GM23338 (cell line): ENCODE data around the gene ERP44. TPM values are rescaled to one million over a fixed set of nuclear protein-coding genes. Genes with fewer than 3 reads are reported as not detected.

Experiments
- ATAC-seq: fragments of 200-7000 bp; cut with Tn5 transposase; 3 replicates; pipeline ENCODE4 v1.9.1; 2020
- DNase-seq: peaks from one replicate; pipeline ENCODE4 v3.0.0-alpha.2; 2015; ENCODE audit warnings: low spot score
- H2AFZ ChIP-seq: fragments of 200-600 bp; sonication (generic); 2 replicates; pipeline ENCODE4 v1.8.0; 2016; ENCODE audit warnings: antibody characterized with exemption, mild to moderate bottlenecking, moderate library complexity
- H3F3A ChIP-seq: fragments of 200-600 bp; sonication (generic); replicated peaks from 2 replicates; pipeline ENCODE4 v1.8.0; 2017; ENCODE audit warnings: antibody characterized with exemption, mixed run types, low read depth
- H3K27ac ChIP-seq: fragments of 200-600 bp; sonication (generic); 2 replicates; pipeline ENCODE4 v1.6.1; 2016; ENCODE audit warnings: low read depth
- H3K27me3 ChIP-seq: fragments of 200-600 bp; sonication (generic); 2 replicates; pipeline ENCODE4 v1.8.0; 2016; ENCODE audit warnings: mild to moderate bottlenecking, mixed run types, moderate library complexity; ENCODE audit not compliant: insufficient read depth
- H3K36me3 ChIP-seq: fragments of 200-600 bp; sonication (generic); 2 replicates; pipeline ENCODE4 v1.8.0; 2016; ENCODE audit warnings: mild to moderate bottlenecking; ENCODE audit not compliant: insufficient read depth
- H3K4me1 ChIP-seq: fragments of 200-600 bp; sonication (generic); 2 replicates; pipeline ENCODE4 v1.8.0; 2016; ENCODE audit warnings: mild to moderate bottlenecking, moderate library complexity; ENCODE audit not compliant: insufficient read depth
- H3K4me2 ChIP-seq: fragments of 200-600 bp; sonication (generic); 2 replicates; pipeline ENCODE4 v1.7.1; 2017; ENCODE audit warnings: mixed run types
- H3K4me3 ChIP-seq: fragments of 200-600 bp; sonication (generic); 2 replicates; pipeline ENCODE4 v1.6.1; 2016; ENCODE audit warnings: mixed run types
- H3K79me2 ChIP-seq: fragments of 200-600 bp; sonication (generic); replicated peaks from 2 replicates; pipeline ENCODE4 v1.8.0; 2017; ENCODE audit warnings: mild to moderate bottlenecking; ENCODE audit not compliant: insufficient read depth
- H3K9me2 ChIP-seq: fragments of 200-600 bp; sonication (generic); 2 replicates; pipeline ENCODE4 v1.8.0; 2017; ENCODE audit not compliant: insufficient read depth
- H4K20me1 ChIP-seq: fragments of 200-600 bp; sonication (generic); replicated peaks from 2 replicates; pipeline ENCODE4 v1.8.0; 2017; ENCODE audit warnings: mild to moderate bottlenecking; ENCODE audit not compliant: insufficient read depth
- H3K27ac Mint-ChIP-seq: 2 replicates; pipeline ENCODE4 v1.8.0; 2020; ENCODE audit warnings: inconsistent platforms, mild to moderate bottlenecking, moderate library complexity, mixed read lengths
- H3K27me3 Mint-ChIP-seq: 3 replicates; pipeline ENCODE4 v1.8.0; 2022; ENCODE audit warnings: low read depth, mild to moderate bottlenecking, moderate library complexity, mixed read lengths, inconsistent platforms; ENCODE audit not compliant: insufficient read depth, poor library complexity
- H3K36me3 Mint-ChIP-seq: 3 replicates; pipeline ENCODE4 v1.8.0; 2021; ENCODE audit warnings: low read depth, mild to moderate bottlenecking, inconsistent platforms, moderate library complexity, mixed read lengths
- H3K4me1 Mint-ChIP-seq: 3 replicates; pipeline ENCODE4 v1.8.0; 2020; ENCODE audit warnings: mild to moderate bottlenecking, inconsistent platforms, mixed read lengths
- H3K4me3 Mint-ChIP-seq: 3 replicates; pipeline ENCODE4 v1.8.0; 2021; ENCODE audit warnings: moderate library complexity, mild to moderate bottlenecking, inconsistent platforms, mixed read lengths
- H3K9me3 Mint-ChIP-seq: 3 replicates; pipeline ENCODE4 v1.8.0; 2020; ENCODE audit warnings: moderate library complexity, mild to moderate bottlenecking, inconsistent platforms, mixed read lengths
- CREB1 ChIP-seq: fragments of 250-450 bp; sonication (Bioruptor Pico); IDR thresholded peaks from 2 replicates; pipeline ENCODE4 v1.5.0; 2020; ENCODE audit warnings: low read depth, mild to moderate bottlenecking, moderate library complexity
- EZH2 ChIP-seq: fragments of 200-600 bp; sonication (generic); IDR thresholded peaks from one replicate; pipeline ENCODE4 v1.8.0; 2017; ENCODE audit warnings: antibody characterized with exemption, mild to moderate bottlenecking, low read depth; ENCODE audit not compliant: unreplicated experiment
- EZH2phosphoT487 ChIP-seq: fragments of 200-600 bp; sonication (generic); IDR thresholded peaks from one replicate; pipeline ENCODE4 v1.8.1; 2018; ENCODE audit warnings: antibody characterized with exemption; ENCODE audit not compliant: unreplicated experiment
- JUNB ChIP-seq: IDR thresholded peaks from one replicate; pipeline ENCODE4 v1.6.1; 2016; ENCODE audit warnings: antibody characterized with exemption; ENCODE audit not compliant: unreplicated experiment
- NANOG ChIP-seq: IDR thresholded peaks from 2 replicates; pipeline ENCODE4 v1.6.1; 2016; ENCODE audit warnings: antibody characterized with exemption, borderline replicate concordance
- POLR2AphosphoS5 ChIP-seq: IDR thresholded peaks from 2 replicates; pipeline ENCODE4 v1.6.1; 2016; ENCODE audit warnings: antibody characterized with exemption, low read depth
- STAT1 ChIP-seq: IDR thresholded peaks from one replicate; pipeline ENCODE4 v1.6.1; 2016; ENCODE audit warnings: antibody characterized with exemption; ENCODE audit not compliant: unreplicated experiment
- ZNF114 ChIP-seq: fragments of 250-450 bp; sonication (Bioruptor Pico); IDR thresholded peaks from 2 replicates; pipeline ENCODE4 v1.5.0; 2020; ENCODE audit warnings: mild to moderate bottlenecking, moderate library complexity
- ZNF331 ChIP-seq: fragments of 250-450 bp; sonication (Bioruptor Pico); IDR thresholded peaks from 2 replicates; pipeline ENCODE4 v1.5.0; 2020; ENCODE audit warnings: low read depth, mild to moderate bottlenecking, moderate library complexity
- polyA plus RNA-seq: library from polyadenylated mRNA; unstranded; fragments of >200 nt; fragmentation: Nextera tagmentation; extraction: Ambion mirVana; gene quantifications from 2 replicates; pipeline ENCODE4 v1.2.1, GENCODE V29; 2016
- total RNA-seq: library from RNA; depleted of rRNA; stranded (reverse); fragments of >200 nt; shearing (Covaris generic); gene quantifications from 2 replicates; pipeline ENCODE4 v1.2.3, GENCODE V29; 2014
- TF ChIP-seq, protein P1 (sequence below): IDR thresholded peaks from 2 replicates; pipeline ENCODE4 v1.6.1; 2016; ENCODE audit warnings: antibody characterized with exemption
- TF ChIP-seq, protein P2 (sequence below): IDR thresholded peaks from one replicate; pipeline ENCODE4 v1.6.1; 2018; ENCODE audit warnings: antibody characterized with exemption; ENCODE audit not compliant: unreplicated experiment
- TF ChIP-seq, protein P3 (sequence below): fragments of 250-450 bp; sonication (Bioruptor Pico); IDR thresholded peaks from 2 replicates; pipeline ENCODE4 v1.5.0; 2020; ENCODE audit warnings: mild to moderate bottlenecking, moderate library complexity
- TF ChIP-seq, protein P4 (sequence below), 2 experiments: fragments of 200-600 bp in 1 of 2; sonication (generic) in 1 of 2; conservative IDR thresholded peaks; 2 replicates each; pipeline versions ENCODE4 v1.5.1 to v1.6.1; 2016 to 2017; ENCODE audit warnings: antibody characterized with exemption in 2 of 2, low read depth in 2 of 2, mild to moderate bottlenecking in 2 of 2, moderate library complexity in 1 of 2

The ERP44 gene
- total and polyA plus RNA-seq, 2 experiments from 2014 or later = 13.0 to 24.1 TPM

DNA sequence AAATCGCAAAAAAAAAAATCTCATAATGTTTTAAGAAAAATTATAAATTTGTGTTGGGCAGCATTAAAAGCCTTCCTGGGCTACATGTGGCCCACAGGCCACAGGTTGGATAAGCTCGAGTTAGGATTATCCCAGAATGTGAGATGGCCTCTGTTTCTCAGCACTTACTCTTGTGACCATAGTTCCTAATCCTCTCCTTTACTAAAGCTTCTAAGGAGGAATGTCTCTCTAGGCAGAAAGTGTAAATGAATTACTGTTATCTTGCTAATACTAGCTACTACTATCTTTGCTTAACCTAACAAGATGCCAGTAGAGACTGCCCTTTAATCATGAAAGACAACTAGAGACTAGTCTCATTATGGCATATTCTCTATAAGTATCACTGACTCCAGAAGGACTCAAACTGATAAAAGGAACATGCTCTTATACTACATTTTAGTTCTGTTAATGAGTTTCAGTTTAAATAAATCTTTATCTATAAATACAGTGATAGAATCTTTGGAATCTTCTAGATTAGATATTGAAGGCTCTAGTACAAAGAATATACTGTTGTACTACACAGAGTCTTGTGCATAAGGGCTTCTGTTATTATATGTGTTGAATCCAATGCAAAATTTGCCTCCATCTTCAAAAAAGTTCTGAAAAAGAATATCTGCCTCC, 14.0 kb upstream of the ERP44 start:
- 0 out of 2 replicates have a peak overlapping the region, but pooled peaks have one; percentile 0 for H3K27ac ChIP-seq
- Mint-ChIP-seq H3K4me1 (peaks cover 9% of the 10 kb centered on the region; the same call in 2 of the 3 replicates), H3K27ac (peak overlapping the region; percentile 59; the same call in 1 of the 2 replicates), H3K9me3 (no peaks in the 10 kb centered on the region), H3K36me3 (peaks cover 5% of the 10 kb centered on the region; the same call in 1 of the 3 replicates), H3K4me3 (no peak overlapping the region), H3K27me3 (peaks cover 3% of the 10 kb centered on the region)
- H3K27me3 ChIP-seq = no peaks in the 10 kb centered on the region
- peak; percentile 37 for DNase-seq
- no peaks in the 10 kb centered on the region for H3K9me2 ChIP-seq
- no peaks in the 10 kb centered on the region for H3K79me2 ChIP-seq
- peaks cover 9% of the 10 kb centered on the region; the same call in 1 of the 2 replicates for H3K4me1 ChIP-seq
- TF ChIP-seq POLR2AphosphoS5 (no peak), STAT1 (no peak), EZH2phosphoT487 (no peak), ZNF331 (CRISPR knock-in tag) (no peak), NANOG (no peak), CREB1 (no peak), EZH2 (no peak), JUNB (no peak), ZNF114 (CRISPR knock-in tag) (no peak)
- TF ChIP-seq, protein P1, sequence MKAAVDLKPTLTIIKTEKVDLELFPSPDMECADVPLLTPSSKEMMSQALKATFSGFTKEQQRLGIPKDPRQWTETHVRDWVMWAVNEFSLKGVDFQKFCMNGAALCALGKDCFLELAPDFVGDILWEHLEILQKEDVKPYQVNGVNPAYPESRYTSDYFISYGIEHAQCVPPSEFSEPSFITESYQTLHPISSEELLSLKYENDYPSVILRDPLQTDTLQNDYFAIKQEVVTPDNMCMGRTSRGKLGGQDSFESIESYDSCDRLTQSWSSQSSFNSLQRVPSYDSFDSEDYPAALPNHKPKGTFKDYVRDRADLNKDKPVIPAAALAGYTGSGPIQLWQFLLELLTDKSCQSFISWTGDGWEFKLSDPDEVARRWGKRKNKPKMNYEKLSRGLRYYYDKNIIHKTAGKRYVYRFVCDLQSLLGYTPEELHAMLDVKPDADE = no peak
- TF ChIP-seq, protein P2, sequence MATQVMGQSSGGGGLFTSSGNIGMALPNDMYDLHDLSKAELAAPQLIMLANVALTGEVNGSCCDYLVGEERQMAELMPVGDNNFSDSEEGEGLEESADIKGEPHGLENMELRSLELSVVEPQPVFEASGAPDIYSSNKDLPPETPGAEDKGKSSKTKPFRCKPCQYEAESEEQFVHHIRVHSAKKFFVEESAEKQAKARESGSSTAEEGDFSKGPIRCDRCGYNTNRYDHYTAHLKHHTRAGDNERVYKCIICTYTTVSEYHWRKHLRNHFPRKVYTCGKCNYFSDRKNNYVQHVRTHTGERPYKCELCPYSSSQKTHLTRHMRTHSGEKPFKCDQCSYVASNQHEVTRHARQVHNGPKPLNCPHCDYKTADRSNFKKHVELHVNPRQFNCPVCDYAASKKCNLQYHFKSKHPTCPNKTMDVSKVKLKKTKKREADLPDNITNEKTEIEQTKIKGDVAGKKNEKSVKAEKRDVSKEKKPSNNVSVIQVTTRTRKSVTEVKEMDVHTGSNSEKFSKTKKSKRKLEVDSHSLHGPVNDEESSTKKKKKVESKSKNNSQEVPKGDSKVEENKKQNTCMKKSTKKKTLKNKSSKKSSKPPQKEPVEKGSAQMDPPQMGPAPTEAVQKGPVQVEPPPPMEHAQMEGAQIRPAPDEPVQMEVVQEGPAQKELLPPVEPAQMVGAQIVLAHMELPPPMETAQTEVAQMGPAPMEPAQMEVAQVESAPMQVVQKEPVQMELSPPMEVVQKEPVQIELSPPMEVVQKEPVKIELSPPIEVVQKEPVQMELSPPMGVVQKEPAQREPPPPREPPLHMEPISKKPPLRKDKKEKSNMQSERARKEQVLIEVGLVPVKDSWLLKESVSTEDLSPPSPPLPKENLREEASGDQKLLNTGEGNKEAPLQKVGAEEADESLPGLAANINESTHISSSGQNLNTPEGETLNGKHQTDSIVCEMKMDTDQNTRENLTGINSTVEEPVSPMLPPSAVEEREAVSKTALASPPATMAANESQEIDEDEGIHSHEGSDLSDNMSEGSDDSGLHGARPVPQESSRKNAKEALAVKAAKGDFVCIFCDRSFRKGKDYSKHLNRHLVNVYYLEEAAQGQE = no peak
- TF ChIP-seq, protein P3, sequence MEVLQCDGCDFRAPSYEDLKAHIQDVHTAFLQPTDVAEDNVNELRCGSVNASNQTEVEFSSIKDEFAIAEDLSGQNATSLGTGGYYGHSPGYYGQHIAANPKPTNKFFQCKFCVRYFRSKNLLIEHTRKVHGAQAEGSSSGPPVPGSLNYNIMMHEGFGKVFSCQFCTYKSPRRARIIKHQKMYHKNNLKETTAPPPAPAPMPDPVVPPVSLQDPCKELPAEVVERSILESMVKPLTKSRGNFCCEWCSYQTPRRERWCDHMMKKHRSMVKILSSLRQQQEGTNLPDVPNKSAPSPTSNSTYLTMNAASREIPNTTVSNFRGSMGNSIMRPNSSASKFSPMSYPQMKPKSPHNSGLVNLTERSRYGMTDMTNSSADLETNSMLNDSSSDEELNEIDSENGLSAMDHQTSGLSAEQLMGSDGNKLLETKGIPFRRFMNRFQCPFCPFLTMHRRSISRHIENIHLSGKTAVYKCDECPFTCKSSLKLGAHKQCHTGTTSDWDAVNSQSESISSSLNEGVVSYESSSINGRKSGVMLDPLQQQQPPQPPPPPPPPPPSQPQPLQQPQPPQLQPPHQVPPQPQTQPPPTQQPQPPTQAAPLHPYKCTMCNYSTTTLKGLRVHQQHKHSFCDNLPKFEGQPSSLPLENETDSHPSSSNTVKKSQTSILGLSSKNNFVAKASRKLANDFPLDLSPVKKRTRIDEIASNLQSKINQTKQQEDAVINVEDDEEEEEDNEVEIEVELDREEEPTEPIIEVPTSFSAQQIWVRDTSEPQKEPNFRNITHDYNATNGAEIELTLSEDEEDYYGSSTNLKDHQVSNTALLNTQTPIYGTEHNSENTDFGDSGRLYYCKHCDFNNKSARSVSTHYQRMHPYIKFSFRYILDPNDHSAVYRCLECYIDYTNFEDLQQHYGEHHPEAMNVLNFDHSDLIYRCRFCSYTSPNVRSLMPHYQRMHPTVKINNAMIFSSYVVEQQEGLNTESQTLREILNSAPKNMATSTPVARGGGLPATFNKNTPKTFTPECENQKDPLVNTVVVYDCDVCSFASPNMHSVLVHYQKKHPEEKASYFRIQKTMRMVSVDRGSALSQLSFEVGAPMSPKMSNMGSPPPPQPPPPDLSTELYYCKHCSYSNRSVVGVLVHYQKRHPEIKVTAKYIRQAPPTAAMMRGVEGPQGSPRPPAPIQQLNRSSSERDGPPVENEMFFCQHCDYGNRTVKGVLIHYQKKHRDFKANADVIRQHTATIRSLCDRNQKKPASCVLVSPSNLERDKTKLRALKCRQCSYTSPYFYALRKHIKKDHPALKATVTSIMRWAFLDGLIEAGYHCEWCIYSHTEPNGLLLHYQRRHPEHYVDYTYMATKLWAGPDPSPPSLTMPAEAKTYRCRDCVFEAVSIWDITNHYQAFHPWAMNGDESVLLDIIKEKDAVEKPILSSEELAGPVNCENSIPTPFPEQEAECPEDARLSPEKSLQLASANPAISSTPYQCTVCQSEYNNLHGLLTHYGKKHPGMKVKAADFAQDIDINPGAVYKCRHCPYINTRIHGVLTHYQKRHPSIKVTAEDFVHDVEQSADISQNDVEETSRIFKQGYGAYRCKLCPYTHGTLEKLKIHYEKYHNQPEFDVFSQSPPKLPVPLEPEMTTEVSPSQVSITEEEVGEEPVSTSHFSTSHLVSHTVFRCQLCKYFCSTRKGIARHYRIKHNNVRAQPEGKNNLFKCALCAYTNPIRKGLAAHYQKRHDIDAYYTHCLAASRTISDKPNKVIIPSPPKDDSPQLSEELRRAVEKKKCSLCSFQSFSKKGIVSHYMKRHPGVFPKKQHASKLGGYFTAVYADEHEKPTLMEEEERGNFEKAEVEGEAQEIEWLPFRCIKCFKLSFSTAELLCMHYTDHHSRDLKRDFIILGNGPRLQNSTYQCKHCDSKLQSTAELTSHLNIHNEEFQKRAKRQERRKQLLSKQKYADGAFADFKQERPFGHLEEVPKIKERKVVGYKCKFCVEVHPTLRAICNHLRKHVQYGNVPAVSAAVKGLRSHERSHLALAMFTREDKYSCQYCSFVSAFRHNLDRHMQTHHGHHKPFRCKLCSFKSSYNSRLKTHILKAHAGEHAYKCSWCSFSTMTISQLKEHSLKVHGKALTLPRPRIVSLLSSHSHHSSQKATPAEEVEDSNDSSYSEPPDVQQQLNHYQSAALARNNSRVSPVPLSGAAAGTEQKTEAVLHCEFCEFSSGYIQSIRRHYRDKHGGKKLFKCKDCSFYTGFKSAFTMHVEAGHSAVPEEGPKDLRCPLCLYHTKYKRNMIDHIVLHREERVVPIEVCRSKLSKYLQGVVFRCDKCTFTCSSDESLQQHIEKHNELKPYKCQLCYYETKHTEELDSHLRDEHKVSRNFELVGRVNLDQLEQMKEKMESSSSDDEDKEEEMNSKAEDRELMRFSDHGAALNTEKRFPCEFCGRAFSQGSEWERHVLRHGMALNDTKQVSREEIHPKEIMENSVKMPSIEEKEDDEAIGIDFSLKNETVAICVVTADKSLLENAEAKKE (CRISPR knock-in tag) = no peak
- TF ChIP-seq, protein P4, sequence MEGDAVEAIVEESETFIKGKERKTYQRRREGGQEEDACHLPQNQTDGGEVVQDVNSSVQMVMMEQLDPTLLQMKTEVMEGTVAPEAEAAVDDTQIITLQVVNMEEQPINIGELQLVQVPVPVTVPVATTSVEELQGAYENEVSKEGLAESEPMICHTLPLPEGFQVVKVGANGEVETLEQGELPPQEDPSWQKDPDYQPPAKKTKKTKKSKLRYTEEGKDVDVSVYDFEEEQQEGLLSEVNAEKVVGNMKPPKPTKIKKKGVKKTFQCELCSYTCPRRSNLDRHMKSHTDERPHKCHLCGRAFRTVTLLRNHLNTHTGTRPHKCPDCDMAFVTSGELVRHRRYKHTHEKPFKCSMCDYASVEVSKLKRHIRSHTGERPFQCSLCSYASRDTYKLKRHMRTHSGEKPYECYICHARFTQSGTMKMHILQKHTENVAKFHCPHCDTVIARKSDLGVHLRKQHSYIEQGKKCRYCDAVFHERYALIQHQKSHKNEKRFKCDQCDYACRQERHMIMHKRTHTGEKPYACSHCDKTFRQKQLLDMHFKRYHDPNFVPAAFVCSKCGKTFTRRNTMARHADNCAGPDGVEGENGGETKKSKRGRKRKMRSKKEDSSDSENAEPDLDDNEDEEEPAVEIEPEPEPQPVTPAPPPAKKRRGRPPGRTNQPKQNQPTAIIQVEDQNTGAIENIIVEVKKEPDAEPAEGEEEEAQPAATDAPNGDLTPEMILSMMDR (conservative IDR thresholded peaks at IDR 0.05; ENCODE audit: low read depth in 2 of 2) = no peak
- no peaks in the 10 kb centered on the region for H3K36me3 ChIP-seq
- no peaks in the 10 kb centered on the region for H3F3A ChIP-seq
- H3K4me3 ChIP-seq = no peak overlapping the region
- no peak overlapping the region for H2AFZ ChIP-seq
- H3K4me2 ChIP-seq = no peak overlapping the region
- ATAC-seq = peak; percentile 77
- no peaks in the 10 kb centered on the region for H4K20me1 ChIP-seq
